HPDE6-E6E7 (cell line): ENCODE results near the gene ATF7.

ENCODE experiments used
- DNase-seq: peaks from one replicate; pipeline ENCODE4 v3.0.0; 2011; ENCODE audit warnings: missing footprints; ENCODE audit errors: extremely low spot score

ATF7 gene

DNA sequence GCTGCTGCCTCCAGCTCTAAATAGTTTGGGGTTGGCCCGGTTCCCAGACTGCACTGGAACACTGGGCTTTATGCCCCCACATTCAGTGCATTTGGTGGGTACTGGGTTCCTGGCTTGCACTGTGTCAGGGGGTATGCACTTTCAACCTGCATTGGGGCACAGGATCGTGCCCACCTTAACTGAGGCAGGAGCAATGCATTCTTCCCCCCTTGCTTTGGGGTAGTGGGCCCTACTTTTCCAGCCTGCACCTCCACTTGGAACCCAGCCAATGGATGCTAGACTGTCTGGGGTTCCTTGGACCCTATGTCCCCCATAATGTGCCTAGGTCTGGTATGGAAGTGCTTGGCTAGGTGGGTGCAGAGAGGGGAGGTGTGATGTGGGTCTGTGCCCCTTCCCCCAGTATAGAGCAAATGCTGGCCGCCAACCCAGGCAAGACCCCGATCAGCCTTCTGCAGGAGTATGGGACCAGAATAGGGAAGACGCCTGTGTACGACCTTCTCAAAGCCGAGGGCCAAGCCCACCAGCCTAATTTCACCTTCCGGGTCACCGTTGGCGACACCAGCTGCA, 124.5 kb downstream of the ATF7 start:
- DNase-seq, result no peak

DNA sequence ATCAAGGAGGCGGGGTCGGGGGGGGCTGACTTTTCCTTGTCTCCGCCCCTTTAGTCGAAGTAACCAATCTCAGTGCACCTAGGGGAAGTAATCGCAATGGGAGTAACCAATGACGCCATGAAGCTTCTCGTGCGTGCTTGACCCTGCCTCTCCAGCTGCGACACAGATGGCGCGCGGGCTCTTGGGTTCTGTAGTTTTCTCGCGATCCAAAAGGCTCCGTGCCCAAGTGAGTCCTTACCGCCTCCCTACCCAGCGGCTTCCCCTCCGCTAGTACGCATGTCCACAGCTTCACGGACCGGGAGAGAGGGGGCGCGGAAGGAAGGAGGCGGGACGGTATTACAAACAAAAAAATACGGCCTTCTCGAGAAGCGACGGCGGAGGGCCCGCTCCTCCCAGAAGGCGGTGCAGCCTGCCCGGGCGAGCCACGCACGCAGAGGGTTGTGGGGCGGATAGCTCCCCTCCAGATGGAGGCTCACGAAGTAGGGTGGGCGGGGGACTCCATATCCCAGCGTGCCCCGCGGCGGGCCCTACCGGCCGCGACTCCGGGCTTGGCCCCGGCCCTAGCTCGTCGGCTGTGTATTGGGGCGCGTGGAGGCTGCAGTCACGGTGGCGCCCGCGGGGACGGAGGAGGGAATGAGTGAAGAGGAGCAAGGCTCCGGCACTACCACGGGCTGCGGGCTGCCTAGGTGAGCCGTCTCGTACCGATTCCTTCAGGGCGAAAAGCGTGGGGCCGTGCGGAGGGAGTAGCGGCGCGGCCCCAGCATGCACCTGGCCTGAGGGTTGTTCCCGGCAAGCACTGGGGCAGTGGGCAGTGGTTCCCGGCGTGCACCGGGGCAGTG, 125.2 kb downstream of the ATF7 start, which contains the start of gene TARBP2:
Gene TARBP2, plus strand, starts transcription at position 508 of the 839 bp plus-strand sequence. Its CDS starts 126 bp downstream, at position 634.
- peak; percentile 96 for DNase-seq

DNA sequence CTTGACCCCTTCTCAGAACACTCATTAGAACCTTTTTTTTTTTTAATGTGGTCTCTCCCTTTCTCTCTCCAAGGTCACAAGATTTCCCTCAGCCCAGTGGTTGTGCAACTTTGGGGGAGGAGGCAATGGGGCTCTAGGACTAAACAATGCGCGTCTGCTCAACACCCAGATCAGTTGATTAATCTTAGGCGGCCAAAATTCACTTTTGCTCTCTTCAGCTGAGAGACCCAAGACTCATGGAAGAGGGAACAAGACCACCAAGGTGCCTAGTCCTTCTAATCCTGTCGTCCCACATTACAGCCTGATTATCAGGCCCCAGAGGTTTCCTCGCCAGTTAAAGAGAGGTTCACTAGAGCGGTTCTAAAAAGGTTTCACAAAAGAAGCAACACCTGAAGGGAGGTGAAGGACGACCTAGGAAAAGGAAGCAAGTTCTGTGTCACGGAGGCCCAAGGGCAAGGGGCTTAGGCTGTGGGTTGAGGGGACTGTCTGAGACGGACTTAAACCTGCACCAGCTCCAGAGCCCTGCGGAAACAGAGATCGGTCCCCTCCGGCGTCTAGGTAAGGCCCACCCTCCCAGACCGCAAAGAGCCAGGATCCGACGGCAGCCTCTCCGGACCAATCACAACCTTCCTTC, 125.9 kb downstream of the ATF7 start:
- DNase-seq, result no peak

DNA sequence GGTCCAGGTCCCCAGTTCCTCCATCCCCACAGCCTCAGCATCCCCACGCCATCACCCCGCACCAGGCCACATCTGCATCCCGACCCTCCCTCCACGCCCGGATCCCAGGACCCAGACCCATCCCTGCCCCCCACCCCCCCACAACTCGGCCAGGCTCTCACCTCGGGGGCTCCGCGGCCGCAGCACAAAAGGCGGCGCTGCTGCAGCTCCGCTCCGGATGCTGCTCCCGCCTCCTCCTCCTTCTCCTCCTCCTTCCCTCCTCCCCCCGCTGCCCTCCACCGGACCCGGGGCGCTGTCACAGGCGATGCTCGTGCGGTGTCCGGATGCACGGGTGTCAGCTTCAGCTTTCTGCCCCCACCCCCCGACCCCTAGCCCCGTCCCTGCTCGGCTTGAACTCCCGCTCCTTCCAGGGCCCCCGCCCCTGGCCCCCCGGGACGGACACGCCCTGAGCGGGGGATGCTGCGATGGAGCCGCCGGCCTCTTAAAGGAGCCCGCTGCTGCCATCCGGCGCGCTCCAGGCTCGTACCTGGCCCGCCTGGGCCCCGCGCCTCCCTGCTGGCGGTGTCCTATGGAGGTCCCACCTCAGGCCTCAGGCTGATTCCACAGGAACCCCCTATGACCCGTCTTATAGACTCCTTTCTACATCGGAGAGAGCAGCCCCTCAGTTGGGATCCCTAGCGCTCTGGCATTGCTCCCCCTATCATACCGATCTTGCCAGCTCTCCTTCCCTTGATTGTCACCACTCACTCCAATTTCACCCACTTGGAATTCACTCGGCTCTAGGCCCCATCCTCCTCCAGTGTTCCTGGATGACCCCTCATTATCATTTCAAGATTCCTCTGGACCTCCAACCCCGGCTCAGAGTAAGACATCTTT, 126.7 kb downstream of the ATF7 start, which contains the start of gene MAP3K12:
Gene MAP3K12, minus strand, starts transcription at position 193 of the 876 bp plus-strand sequence. CDS start 12,067 bp downstream, outside the sequence.
- no peak for DNase-seq

DNA sequence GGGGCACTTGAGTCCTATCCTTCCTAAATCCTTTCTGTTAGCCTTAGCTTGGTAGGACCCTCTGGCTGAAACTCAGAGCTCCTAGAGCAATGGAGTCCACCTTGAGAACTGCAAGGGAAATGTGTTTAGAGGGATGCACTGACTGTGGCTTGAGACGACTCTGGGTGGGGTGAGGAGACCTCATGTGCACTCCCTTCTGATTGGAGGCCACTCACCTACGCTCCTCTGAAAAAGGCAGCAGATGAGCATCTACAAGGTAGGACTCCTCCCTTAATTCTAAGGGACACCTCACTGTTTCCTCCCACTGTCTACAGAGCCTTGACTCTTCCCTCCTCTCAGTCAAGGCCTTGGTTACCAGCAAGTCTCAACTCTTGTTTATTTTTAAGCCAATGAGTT, 127.9 kb downstream of the ATF7 start:
- DNase-seq, result no peak

DNA sequence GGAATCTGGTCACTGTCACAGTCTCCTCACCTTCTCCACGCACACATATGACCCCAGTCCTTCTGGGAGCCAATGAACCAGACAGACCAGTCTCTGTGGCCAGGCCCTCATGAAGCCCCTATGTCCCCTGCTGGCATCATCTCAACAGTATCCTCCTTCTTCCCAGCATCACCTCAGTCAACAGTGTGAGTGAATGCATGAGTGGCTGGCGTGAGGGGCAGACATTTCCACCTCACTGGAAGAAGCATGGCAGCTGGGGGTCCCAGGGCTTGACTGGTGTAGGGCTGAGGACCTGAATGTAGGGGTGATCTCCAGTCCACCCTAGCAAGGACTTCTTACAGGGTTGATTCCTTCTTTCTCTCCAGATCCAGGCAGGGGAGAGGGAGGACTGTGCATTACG, 128.7 kb downstream of the ATF7 start:
- DNase-seq, result no peak

DNA sequence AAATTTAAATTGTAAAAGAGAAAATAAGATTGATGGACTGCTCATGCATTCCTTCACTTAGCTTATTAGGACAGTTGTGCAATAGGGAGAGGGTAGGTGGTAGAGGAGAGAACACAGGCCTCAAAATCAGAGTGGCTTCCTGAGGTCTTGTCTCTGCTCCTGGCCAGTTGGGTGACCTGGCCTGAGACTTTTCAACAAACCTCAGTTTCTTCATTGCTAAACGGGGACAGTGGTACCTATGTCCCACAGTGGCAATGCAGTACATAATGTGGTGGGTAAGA, 129.5 kb downstream of the ATF7 start:
- no peak for DNase-seq

DNA sequence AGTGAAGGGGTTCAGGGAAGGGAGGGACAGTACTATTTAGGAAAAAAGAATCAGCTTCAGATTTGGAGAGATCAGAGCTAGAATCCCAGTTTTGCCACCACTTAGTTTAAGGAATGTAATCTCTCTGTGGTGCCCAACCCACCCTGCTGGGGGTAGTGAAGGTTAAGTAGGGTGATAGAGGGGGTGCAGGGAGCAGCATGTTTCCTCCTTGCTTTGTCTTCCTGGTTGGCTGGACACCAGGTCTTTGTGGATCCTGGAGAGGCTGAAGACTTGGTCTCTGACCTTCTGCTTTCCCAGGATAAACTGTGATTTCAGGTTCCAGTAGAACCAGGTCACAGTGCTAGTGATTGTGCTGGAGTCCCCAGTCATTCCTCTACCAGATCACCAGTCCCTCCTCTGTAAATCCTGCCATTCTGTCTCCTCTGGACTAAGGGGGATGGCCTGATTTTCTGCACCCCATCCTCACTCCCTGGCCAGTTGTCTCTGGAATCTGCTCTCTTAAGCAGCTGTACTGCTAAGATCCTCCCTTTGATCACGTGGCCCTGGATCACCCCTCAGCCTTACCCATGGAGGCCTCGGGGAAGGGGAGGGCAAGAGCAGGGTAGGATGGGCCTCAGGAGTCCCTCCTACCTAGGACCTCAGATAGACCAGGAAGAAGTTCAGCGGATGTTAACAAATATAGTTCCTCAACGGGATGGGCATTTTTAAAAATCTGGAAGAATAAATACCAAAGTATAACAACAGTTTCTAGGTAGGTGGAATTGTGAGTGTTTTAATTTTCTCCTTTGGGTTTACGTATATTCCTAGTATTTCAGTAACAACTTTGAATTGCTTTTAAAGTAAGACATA, 130.1 kb downstream of the ATF7 start:
- DNase-seq, result no peak

DNA sequence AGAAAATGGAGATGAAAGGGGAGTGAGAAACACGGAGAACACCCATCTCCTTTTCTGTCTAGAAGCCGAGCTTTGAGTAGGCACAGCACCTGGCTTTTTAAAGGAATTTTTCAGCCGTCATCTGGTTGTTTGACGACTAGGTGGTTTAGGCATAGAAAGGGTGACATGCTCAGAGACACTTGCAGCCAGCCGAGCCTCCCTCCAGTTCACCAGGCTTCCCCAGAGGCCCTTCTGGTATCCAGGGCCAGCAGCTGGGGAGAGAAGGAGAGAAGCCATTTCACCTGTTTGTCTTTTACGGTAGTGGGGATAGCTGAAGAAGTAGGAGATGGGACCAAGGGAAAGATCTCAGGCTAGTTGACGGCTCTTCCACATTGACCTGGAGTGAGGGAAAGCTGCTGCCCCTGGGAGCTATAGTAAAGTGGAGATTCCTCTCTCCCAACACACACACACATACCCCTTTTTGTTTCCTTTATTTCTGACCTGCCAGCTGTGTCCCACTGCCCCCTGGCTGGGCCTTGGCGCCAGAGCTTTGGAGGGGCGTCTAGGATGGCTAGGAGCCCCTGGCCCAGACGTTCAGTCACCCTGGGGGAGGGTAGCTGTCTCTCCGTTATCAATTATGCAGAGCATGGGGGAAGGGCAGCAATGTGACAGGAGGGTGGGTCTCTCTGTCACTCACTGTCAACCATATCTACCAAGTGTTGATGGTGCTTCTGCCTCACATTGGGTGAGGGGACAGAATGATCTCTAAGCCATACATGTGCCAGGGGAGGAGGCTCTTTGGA, 132.4 kb downstream of the ATF7 start:
- DNase-seq, result no peak

DNA sequence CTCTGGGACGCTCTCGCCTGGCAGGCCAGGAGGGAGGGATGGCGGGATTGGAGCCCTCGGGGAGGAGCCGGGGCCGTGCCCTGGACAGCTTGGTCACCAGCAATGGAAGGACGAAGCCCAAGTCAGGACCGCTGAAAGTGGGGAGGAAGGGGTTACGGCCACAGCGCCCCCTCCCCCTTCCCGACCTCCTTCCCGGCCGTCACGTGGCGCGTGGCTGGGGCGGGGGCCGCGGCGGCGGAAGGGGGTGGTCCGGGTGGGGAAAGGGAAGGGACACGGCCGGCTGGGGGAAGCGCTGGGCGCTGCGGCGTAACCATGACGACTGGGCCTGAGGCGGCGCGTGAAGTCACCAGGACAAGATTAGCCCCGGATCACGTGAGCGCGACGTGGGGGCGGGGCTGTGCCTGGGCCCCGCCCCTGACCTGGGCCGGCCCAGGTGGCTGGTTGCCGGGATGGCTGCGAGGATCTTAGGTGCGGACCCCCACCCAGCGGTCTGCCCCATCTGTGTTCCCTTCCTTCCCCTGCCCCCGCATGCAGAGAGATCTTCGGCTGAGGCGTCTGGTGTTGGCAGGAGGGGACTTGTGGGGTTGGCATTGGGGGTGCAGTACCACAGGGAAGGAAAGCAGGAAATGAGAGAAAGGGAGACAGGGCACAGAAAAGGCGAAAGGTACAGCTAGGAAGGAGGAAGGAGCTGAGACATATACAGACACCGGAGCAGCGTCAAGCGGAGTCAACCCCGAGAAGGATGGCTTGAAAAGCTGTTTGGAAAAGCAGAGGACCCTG, 133.2 kb downstream of the ATF7 start:
- DNase-seq, result peak; percentile 68

DNA sequence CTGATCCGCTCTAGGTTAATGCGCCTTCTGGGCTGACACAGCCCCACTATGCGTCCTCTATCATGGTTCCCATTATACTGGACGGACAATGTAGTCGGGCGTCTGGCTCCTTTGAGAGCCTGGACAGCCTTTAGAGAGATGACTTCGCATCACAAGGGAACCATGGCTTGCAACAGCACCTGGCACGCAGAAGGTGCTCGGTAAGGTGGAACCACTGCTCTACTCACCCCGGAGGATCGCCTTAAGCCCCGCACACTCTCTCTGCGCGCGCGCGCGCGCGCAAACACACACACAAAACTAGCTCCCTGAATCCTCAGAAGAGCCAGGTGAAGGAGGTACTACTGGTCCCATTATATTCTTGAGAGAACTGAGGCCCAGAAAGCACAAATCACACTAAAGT, 134.0 kb downstream of the ATF7 start:
- no peak for DNase-seq

DNA sequence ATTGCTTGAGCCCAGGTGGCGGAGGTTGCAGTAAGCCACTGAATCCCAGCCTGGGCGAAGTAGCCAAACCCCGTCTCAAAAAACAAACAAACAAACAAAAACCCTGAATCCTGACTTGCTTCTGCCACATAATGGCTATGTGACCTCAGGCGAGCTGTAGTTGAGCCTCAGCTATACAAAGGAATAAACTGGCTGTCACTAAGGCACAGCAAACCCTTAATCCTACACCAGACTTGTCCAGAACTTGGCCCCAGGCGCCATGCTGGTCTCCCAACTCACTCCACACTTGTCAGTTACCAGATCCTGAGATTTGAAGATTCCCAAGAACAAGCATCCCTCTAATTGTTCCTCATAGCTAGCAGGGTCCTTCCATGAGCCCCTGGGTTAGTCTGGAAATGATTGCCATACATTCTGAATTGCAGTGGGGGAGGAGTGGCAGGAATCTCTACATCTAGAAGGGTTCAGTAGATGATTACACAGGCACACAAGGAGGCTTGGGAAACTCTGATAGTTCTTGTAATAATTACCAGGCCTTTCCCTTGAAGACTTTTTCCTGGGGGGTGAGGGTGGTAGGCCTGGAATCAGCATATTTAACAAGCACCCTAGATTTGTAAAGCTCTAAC, 136.8 kb downstream of the ATF7 start:
- DNase-seq, result no peak

DNA sequence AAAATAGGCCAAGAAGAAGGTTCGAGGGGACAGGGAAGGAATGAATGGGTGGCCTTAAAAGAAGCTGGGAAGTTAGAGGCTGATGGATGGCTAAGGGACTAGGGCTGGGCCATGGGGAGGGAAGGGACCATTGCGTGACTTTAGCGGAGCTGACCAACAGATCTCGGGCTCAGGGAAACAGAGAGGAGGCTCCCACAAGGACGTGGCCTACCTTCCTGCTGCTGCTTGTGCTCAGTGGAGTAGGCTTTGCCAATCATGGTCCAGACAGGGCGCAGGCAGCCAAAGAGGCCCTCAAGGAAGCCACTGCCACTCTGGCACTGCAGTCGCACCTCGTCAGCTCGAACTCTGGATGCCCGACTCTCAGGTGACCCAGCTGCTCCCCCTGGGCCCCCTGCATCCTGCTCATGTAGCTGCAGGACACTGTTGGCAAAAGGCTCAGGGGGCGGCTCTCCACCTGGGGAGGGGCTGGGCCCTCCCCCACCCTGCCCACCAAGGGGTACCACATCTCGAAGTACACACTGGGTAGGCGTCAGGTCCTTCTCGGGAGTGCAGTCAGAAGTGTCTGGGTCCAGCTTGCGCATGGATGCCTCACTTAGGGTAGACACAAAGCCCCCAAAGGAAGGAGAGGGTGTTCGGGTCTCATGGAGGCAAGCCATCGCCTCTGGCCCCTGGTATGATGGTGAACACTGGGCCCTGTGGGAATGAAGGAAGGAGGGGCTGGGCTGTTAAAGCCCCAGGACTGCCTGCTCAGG, 139.3 kb downstream of the ATF7 start:
- DNase-seq, result no peak

DNA sequence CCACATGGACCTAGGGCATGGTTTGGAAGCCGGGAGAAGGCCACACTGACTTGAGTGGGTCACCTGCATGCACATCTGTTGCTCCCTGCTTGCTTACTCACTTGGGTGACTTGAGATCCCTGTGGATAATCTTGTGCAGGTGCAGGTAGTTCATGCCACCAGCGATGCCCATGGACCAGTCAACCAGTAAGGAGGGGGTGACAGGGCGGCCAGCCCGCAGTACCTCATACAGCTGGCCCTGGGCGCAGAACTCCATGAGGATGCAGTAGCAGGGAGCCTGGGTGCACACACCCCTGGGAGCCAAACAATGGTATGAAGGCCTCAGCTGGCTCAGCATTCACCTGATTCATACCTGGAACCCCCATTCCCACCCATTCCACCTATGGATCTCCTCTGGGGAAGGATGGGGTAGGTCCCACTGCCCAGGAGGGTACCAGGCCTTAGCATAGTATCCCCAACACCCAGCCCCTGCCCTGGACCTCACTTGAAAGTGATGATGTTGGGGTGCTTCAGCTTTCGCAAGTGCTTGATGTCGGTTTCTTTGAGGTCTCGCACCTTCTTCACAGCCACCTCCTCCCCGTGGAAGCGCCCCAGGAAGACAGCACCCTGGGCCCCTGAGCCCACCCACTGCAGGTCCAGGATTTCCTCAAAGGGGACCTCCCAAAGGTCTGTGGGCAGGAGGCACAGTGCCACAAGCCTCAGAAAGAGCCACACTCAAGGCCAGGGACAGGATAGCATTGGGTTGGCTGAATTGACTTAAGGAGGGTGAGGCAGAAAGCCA, 140.0 kb downstream of the ATF7 start:
- DNase-seq, result no peak

DNA sequence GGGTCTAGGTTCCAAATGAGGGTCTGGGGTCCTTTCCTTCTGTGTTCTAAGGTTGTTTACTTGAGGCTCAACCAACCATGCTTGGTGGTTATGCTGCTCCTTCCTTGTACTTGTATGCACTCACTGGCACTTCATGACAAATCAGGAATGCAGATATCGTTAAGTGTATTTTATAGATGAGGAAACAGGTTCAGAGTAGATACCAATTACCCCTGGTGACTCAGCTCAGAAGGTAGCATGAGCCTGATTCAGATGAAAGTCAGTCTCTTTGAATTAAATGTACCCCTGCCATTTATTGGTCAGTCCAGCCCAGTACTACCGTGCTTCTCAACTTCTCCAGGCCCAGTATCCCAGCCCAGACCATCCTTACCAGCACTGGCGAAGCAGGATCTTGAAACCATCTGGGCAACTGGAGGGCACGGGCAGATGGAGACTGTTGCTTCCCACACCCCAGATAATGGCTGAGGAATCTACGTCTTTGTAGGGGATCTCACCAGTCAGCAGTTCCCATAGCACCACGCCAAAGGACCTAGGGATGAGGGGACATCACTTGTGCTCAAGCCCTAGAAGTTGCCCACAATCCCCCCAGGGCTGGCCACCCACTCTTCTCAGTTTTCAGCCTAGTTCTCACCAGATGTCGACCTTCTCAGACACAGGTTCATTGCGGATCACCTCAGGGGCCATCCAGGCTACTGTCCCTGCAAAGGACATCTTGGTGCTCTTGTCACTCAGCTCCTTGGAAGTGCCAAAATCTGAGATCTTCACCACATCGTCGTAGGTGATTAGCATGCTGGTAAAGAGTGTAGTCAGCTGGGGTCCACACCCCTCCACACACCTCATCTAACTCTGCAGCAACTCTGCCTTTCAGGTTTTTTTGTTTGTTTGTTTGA, 141.3 kb downstream of the ATF7 start:
- no peak for DNase-seq

DNA sequence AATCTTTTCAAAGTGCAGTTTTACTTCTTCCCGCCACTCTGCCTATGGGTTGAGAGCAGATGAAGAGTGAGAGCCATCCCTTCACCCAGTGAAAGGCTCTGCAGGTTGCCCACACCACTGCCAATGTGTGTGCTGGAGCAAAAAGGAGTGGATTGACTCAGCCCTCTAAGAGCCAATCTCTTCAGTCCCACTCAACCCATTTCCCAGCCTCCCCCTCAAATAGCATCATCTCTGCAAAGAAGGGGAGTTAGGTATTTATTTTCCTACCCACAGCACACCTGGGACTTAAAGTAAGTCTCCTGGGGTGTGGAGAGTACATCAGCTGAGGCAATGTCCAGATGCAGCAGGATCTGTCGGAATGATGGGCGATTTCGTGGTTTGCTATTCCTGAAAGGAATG, 142.2 kb downstream of the ATF7 start:
- DNase-seq, result no peak
